GM21576 (cell line): ENCODE data around the gene CLDN15.
"Not testable (repeated sequence)": the region's sequence is repeated elsewhere in the genome, so short reads cannot be mapped to it uniquely, and the experiment has no call there.

ENCODE experiments used
- ATAC-seq: cut with Tn5 transposase; IDR thresholded peaks from one replicate; pipeline ENCODE4 v1.9.1; 2021; ENCODE audit warnings: mild to moderate bottlenecking, moderate library complexity; ENCODE audit not compliant: unreplicated experiment

The CLDN15 gene, protein sequence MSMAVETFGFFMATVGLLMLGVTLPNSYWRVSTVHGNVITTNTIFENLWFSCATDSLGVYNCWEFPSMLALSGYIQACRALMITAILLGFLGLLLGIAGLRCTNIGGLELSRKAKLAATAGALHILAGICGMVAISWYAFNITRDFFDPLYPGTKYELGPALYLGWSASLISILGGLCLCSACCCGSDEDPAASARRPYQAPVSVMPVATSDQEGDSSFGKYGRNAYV

DNA sequence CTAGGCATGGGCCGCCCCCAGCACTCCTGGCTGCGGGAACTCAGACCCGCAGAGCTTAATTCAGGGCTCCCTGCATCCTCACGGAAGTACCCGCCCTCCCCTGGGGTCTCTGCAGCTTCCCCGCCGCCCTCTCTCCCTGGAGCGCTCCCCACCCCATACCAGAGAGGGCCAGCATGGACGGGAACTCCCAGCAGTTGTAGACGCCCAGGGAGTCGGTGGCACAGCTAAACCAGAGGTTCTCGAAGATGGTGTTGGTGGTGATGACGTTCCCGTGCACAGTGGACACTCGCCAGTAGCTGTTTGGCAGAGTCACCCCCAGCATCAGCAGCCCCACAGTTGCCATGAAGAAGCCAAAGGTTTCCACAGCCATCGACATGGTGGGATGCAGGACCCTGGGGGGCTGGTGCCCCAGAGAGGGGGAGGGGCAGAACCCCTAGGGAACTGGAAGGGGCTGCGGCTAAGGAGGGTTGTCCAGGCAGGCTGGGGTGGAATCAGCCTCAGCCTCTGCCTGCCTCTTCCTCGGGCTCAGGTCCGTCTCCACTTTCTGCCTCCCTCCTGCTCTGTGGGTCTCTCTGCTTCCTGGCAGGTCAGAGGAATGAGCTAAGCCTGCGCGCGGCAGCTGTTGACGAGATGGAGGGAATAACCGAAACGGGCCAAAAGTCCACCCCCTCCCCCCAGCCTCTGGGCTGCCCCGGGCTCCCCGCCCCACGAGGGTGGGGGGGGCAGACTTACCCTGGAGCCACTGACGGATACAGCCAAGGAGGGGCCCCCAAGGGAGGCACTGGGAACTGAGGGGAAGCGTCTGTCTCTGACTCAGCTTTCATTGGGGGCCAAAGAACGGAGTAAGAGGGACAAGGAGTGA is at the start of gene CLDN15:
Gene CLDN15, minus strand, starts transcription at position 597 of the 862 bp plus-strand sequence. Its CDS starts 221 bp downstream, at position 376.
- ATAC-seq, result no peak

DNA sequence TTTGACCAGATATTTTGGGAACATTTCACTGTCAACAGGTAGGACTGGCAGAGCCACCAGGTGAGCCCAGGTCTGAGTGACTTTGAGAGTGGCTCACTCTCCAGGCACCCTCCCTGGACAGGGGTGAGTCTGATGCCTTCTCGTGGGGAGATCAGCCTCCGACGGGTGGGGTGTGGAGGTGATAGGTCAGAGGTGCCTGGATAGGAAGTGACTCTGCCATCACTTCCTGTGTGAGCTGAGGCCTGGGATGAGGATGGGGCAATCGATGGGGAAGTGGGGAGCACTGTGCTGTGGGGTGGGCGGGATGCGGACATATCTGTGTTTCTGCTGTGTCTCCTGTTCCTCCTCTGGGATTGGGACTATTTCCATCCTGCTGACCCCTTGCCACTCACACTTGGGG is 49.4 kb upstream of the CLDN15 start:
- ATAC-seq, result no peak

DNA sequence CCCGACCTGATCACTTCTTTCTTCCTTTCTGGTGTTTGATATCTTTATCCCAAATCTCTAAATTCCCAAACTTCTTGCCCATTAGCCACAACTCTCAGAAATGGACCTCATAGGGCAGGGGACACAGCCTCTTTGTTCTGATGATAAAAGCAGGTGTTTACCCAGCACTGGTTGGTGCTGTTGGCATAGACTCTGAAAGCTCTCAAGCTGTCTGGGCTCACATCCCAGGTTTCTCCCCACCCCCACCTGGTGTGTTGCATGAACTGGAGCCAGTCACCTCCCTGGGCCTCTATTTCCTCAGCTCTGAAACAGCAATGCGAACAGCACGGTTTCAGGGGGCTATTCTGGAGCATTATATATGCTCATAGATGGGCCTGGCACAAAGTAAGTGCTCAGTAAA is 48.3 kb upstream of the CLDN15 start:
- not testable (repeated sequence) for ATAC-seq

DNA sequence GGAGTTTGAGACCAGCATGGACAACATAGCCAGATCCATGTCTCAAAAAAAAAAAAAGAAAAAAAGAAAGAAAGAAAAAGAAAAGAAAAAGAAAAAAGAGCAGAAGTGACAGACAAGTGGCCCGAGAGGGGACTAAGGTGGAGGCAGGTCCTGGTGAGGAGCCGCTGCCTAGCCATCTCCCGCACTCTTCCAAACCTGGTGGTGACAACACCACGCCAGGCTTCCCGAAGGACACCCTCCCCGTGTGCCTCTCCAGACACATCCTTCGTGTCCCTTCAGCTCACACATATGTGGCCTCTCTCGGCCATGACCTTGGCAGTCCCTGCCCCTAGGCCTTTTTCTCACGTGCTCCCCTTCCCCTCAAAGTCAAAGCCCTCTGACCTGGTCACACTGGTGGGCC is 47.6 kb upstream of the CLDN15 start:
- no peak for ATAC-seq

DNA sequence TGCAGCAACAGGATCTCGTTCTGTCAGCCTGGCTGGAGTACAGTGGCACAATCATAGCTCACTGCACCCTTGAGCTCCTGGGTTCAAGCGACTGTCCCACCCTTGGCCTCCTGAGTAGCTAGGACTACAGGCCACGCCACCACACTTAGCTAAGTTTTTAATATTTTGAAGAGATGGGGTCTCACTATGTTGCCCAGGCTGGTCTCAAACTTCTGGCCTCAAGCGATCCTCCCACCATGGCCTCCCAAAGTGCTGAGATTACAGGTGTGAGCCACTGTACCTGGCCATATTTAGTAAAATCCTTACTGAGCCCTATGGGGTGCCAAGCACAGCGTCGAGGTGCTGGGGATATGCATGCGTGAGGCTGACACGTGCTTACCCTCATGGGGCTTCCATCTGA is 43.3 kb upstream of the CLDN15 start:
- ATAC-seq, result not testable (repeated sequence)

DNA sequence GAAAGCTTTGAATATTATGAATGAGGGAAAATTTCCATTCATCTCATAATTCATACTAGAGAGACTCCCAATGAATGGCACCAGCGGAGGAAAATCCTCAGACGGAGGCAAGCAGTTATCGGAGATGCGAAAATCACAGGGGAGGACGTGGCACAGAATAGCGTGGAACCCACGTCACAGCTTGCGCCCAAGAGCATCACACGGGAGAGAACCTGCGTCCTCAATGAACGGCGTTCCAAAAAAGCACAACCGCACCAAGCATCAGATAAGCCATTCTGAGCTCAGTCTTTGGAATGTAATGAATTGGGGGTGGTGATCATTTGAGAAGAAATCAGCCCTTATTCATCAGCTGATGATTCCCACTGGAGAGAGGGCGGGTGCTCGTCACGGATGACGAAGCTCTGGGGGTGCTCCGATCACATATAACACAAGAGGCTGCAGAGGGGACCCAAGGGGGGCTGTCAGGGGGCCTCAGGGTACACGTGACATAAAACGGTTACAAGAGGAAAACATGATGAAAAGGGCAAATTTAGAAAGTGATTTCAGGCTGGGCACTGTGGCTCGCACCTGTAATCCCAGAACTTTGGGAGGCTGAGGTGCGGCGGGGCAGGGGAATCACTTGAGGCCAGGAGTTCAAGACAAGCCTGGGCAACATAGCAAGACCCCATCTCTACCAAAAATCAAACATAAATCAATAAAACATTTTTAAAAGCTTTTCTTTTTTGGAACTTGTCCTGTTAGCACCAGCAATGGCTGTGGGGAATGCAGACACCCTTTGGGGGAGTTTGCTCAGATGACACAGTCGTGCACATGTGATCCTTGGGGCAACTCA is 41.1 kb upstream of the CLDN15 start:
- ATAC-seq, result no peak

DNA sequence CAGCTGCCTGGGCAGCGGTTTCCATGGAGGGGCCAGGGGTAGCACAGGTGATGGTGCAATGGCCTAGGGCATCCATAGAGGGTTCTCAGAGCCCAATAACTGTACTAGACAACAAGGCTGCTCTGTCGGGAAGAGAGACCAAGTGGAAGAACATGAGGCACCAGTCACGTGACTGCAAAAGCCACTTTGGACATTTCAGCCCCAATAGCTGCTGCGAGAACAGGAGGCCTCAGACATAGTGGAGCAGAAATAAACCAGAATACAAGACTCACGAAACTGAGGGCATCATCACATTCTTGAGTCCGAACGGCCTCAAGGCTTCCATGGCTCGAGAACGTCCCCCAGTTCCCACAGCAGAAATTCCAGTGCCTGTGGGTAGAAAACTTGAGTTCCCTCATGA is 39.6 kb upstream of the CLDN15 start:
- no peak for ATAC-seq

DNA sequence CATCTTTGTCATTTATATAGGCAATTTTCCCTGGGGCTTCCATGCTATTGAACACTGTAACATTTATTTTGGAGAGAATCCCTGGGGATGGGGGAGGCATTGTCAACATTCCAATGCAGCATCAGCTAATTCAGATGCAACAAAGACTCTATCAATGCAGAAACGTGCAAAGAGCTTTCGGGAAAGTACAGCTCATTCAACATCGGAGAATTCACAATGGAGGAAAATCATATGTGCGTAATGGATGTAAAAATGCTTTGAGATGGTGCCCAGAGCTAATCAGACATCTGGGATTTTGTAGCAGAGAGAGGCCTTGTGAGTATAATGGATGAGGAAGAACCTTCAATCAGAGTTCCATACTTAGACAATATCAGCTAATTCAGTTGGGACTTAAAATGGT is 35.6 kb upstream of the CLDN15 start:
- ATAC-seq, result no peak

DNA sequence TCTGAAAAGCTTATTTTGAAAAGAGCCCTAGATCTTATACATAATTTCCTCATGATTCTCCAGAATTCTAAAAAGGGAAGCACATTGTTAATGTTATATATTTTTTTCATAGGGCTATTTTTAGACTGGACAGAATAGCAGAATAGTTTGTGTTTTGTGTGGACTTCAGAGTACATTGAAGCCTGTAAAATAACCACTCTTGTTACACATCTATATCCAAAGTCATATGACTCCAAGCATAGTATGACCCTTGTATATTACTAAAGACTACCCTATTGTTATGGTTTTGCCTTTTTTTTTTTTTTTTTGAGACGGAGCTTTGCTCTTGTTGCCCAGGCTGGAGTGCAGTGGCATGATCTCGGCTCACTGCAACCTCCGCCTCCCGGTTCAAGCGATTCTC is 33.4 kb upstream of the CLDN15 start:
- ATAC-seq, result no peak

DNA sequence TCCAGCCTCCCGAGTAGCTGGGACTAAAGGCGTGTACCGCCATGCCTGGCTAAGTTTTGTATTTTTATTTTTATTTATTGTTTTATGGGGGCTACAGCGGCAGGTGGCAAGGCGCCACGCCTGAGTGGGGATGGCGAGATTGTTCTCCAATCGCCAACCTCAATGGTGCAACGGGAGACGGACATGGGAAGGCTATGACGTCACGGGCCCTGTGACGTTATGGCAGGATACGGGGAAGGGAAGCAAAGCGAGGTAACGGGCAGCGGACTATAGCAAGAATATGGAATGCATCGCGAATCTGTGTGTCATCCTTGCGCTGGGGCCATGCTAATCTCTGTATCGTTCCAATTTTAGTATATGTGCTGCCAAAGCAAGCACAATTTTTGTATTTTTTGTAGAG is 32.1 kb upstream of the CLDN15 start:
- ATAC-seq, result no peak

DNA sequence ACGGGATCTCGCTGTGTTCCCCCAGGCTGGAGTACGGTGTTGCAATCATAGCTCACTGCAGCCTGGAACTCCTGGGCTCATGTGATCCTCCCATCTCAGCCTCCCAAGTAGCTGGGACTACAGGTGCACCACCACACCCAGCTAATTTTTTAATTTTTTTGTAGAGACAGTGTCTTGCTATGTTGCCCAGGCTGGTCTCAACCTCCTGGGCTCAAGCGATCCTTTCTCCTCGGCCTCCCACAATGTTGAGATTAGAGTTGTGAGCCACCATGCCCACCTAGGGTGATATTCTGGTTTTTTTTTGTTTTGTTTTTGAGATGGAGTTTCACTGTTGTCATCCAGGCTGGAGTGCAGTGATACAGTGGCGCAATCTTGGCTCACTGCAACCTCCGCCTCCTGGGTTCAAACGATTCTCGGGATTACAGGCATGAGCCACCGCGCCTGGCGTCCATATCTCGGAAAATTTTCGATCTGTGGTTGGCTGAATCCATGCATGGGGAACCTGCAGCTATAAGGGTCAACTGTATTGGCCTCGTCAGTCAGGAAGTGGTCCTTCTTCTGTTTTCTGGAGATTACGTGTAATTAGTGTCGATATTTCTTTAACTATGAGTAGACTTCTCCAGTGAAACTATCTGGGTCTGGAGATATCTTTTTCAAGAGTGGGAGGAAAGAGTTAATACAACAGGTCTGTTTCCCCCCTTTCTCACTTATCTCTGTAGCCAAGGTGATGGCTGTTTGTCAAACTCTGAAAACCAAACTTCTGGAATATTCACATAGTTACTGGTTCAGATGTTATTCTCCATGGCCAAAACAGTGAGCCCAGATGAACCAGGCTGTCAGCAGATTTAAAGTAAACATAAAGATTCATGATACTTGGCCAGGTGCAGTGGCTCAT is 28.3 kb upstream of the CLDN15 start:
- ATAC-seq, result no peak

DNA sequence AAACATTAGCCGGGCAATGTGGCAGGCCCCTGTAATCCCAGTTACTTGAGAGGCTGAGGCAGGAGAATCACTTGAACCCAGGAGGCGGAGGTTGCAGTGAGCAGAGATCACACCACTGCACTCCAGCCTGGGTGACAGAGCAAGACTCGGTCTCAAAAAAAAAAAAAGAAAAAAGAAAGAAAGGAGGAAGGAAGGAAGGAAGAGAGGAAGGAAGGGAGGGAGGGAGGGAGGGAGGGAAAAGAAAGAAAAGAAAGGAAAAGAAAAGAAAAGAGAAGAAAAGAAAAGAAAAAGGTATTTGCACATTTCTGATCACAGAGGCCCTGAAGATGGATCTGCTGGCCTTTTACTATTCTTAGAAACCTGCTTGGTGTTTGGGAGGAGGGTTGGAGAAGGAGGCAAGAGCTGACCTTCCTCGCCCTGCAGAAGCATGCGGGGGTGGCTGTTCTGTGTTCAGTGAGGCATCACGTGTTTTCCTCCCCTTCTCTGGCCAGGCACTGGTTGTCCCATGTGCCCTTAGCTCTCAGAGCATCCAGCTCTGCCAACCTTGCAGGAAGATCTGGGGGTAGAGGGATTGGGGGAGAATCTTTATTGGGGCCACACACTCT is 26.6 kb upstream of the CLDN15 start:
- not testable (repeated sequence) for ATAC-seq

DNA sequence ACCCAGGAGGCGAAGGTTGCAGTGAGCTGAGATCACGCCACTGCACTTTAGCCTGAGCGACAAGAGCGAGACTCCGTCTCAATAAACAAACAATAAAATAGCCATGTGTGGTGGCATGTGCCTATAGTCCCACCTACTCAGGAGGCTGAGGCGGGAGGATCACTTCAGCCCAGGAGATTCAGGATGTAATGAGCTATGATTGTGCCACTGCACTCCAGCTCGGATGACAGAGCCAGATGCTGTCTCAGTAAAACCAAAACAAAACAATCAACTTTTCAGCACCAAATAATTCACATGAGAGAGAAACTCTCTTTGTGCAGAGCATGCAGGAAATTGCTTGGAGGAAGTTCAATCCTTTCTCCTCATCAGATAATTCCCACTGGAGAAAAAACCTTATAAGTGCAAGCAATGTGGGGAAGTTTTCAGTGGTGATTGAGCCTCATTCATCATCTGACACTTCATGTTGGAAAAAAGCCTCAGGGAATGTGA is 20.7 kb upstream of the CLDN15 start:
- no peak for ATAC-seq

DNA sequence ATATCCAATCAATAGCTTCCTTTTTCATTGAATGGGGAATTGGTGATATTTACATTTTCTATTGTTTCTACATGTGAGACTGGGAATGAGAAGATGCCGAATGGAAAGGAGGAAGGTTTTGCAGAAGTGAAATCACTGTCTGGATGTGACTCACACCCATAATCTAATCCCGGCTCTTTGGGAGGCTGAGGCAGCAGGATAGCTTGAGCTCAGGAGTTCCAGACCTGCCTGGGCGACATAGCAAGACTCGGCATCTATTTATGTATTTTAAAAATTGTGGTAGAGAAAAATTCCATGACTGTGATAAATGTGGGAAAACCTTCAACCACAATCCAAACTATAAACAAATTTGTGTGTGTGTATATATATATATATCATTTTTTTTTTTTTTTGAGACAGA is 18.2 kb upstream of the CLDN15 start:
- ATAC-seq, result no peak

DNA sequence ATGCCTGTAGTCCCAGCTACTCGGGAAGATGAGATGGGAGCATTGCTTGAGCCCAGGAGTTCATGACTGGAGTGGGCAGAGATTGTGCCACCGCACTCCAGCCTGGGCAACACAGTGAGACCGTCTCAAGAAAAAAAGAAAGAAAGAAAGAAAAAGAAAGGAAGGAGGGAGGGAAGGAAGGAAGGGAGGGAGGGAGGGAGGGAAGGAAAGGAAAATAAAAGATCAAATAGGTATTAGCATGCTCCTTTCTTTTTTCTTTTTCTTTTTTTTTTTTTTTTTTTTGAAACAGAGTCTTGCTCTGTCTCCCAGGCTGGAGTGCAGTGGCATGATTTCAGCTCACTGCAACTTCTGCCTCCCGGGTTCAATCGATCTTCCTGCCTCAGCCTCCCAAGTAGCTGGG is 15.6 kb upstream of the CLDN15 start:
- not testable (repeated sequence) for ATAC-seq

DNA sequence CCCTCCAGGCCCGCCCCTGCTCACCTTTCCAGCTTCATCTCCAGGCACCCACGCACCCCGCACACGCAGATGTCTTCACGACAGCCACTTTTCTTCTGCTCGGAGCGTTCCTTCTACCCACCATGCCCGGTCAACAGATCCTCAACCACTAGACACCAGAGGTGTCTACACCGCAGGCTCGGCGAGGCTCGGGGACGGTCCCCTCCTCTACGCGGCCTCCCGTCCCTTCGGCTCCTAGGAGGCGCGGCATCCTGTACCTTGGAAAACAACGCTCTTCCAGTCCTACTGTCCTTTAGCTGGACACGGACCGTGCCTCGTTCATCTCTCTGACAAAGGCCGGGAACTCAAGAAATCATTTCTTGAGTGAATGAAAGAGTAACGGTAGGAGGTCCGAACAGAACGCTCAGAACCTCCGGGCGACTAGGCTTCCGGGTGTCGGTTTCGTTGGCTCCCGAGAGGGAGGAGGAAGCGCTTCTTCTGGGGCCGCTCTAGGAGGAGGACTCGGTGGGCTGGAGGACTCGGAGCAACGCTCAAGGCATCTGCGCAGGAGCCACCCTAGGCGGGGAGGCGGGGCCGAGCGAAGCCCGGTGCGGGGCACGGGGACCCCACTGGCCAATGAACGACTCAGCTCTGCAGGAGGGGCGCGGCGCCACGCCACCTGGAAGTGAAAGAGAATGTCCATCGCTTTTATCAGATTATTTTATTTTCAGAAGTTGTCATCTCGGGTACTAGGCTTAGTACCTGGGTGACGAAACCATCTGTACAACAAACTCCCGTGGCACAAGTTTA is 14.5 kb upstream of the CLDN15 start:
- peak; percentile 92 for ATAC-seq

DNA sequence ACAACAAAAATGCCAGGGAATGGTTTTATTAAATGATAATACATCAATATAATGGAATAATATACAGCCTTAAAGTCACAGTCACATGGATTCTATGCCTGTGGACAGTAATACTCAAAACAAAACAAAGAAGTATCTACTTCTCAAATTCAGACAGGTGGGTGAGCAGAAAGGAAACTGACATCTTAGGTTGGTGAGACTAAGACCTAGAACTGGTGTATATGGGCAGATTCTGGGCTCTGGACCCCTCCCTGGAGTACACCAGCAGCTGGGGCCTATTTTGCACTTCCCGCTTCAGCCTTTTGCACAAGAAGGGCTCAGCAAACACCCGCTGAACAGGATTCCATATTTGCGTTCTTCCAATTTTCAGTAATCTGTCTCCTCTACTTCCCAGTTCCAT is 12.7 kb upstream of the CLDN15 start:
- peak; percentile 46 for ATAC-seq

DNA sequence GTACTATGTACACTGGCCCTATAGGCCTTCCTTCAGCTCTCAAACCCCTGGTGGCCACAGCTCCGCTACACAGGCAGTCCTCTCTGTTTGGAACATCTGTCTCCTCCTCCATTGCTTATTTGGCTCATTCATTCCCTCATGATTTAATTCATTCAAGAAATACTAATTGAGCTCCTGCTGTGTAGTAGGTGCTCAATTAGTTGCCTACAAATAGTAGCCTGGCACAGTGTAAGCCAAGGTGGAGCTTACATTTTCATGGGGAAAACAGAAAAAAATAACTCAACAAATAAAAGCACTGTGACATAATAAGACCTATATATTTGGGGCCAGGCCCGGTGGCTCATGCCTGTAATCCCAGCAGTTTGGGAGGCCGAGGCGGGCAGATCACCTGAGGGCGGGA is 10.7 kb upstream of the CLDN15 start:
- no peak for ATAC-seq

DNA sequence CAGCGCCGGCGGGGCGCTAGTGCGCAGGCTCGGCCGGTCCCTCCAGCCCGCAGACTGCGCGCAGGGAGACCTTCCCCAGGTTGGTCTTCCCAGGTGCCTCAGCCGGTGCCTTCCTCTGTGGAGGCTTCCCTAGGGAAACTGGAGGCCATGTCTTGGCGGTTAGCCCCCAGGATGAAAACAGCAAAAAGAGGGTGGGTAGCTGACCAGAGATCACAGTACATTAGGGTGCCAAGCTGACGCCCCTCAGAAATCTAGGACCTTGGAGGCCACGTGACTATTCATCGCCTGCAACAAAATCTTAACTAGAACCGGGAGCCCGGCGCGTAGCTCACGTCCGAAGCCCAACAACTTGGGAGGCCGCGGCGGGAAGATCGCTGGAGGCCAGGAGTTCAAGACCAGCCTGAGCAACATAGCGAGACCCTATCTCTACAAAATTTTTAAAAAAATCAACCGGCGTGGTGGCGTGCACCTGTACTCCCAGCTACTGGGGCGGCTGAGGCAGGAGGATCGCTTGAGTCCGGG is 7.6 kb upstream of the CLDN15 start:
- ATAC-seq, result no peak
